Stomach (tissue), 4 donors: ENCODE results near the gene ZNF385D.

Source experiments
- CTCF ChIP-seq, 7 experiments: fragments of 450-650 bp in 4 of 7; fragments of 200-600 bp in 3 of 7; sonication (generic) in 3 of 7; IDR thresholded peaks; one replicate each; pipeline ENCODE4 v1.5.1; 2016 to 2019; ENCODE audit warnings: antibody characterized with exemption in 7 of 7, control low read depth in 2 of 7, mild to moderate bottlenecking in 1 of 7
- EP300 ChIP-seq: sonication (generic); formaldehyde crosslinking; IDR thresholded peaks from one replicate; pipeline ENCODE4 v1.6.1; 2017; ENCODE audit warnings: antibody characterized with exemption
- POLR2A ChIP-seq, 4 donors: fragments of 450-650 bp; IDR thresholded peaks; one replicate each; pipeline ENCODE4 v1.6.1; 2016; ENCODE audit warnings: antibody characterized with exemption in 4 of 4, control low read depth in 2 of 4, mild to moderate bottlenecking in 1 of 4, moderate library complexity in 1 of 4
- POLR2AphosphoS5 ChIP-seq, 3 donors: sonication (generic); formaldehyde crosslinking; IDR thresholded peaks; one replicate each; pipeline ENCODE4 v1.6.1; 2016; ENCODE audit warnings: antibody characterized with exemption in 3 of 3

GRCh38 chr3:21634112-21634511, 116.9 kb downstream of the ZNF385D start:
- TF ChIP-seq POLR2A (IDR thresholded peaks at IDR 0.05): no peak
- no peak for TF ChIP-seq CTCF (IDR thresholded peaks at IDR 0.05)
- TF ChIP-seq POLR2AphosphoS5 (IDR thresholded peaks at IDR 0.05): no peak
- no peak for TF ChIP-seq EP300
